Brain microvascular endothelial cell (primary cell): ENCODE data around the gene SEMA5A.

Experiments
- DNase-seq: peaks from one replicate; pipeline ENCODE4 v3.0.0-alpha.2; 2020
- H3K27ac ChIP-seq: fragments of 250-450 bp; sonication (Bioruptor Pico); 2 replicates; pipeline ENCODE4 v1.5.1; 2020; ENCODE audit warnings: mild to moderate bottlenecking, moderate library complexity
- H3K27me3 ChIP-seq: fragments of 250-450 bp; sonication (Bioruptor Pico); replicated peaks from 2 replicates; pipeline ENCODE4 v1.5.1; 2020; ENCODE audit warnings: mild to moderate bottlenecking
- H3K36me3 ChIP-seq: fragments of 250-450 bp; sonication (Bioruptor Pico); replicated peaks from 2 replicates; pipeline ENCODE4 v1.5.1; 2020; ENCODE audit warnings: mild to moderate bottlenecking
- H3K4me3 ChIP-seq: 2 replicates; pipeline ENCODE4 v1.5.1; 2011; ENCODE audit warnings: low read depth, mild to moderate bottlenecking, control low read depth, low read length, moderate library complexity
- in situ Hi-C: cut with HindIII; loops from 2 replicates; pipeline ENCODE4 v1.10.0; 2017; ENCODE audit warnings: low sequenced_read_pairs, low pct_ligation_motif_present
- TF ChIP-seq, protein P1 (sequence below): IDR thresholded peaks from 2 replicates; pipeline ENCODE4 v1.5.1; 2011; ENCODE audit warnings: low read depth, mild to moderate bottlenecking, moderate library complexity, low read length, control low read depth, inconsistent platforms; ENCODE audit errors: missing control alignments

The SEMA5A gene

DNA sequence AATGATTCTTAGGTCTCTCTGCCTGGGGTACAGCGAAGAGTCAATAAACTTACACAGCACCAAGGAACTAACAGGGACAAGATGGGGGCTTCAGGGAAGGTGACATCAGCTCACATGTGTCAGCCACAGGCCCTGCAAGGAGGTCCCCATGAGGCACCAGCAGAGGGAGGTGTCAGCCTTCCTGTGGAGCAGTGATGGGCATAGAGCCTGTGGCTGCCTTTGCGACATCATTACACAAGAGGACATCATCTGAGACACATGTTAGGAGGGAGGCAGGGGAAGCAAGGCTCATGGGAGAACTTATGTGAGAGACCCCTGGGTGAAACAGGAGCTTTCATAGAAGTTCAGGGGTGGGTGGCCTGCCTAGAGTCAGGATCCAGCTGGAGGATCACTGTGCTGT is 389.6 kb downstream of the SEMA5A start:
- Histone ChIP-seq H3K27ac (no peak overlapping the region), H3K27me3 (no peaks in the 10 kb centered on the region), H3K4me3 (no peak overlapping the region), H3K36me3 (no peaks in the 10 kb centered on the region)
- peak; percentile 66 for DNase-seq
- in situ Hi-C loops: no loop called here
- TF ChIP-seq, protein P1, sequence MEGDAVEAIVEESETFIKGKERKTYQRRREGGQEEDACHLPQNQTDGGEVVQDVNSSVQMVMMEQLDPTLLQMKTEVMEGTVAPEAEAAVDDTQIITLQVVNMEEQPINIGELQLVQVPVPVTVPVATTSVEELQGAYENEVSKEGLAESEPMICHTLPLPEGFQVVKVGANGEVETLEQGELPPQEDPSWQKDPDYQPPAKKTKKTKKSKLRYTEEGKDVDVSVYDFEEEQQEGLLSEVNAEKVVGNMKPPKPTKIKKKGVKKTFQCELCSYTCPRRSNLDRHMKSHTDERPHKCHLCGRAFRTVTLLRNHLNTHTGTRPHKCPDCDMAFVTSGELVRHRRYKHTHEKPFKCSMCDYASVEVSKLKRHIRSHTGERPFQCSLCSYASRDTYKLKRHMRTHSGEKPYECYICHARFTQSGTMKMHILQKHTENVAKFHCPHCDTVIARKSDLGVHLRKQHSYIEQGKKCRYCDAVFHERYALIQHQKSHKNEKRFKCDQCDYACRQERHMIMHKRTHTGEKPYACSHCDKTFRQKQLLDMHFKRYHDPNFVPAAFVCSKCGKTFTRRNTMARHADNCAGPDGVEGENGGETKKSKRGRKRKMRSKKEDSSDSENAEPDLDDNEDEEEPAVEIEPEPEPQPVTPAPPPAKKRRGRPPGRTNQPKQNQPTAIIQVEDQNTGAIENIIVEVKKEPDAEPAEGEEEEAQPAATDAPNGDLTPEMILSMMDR: peak; percentile 85

DNA sequence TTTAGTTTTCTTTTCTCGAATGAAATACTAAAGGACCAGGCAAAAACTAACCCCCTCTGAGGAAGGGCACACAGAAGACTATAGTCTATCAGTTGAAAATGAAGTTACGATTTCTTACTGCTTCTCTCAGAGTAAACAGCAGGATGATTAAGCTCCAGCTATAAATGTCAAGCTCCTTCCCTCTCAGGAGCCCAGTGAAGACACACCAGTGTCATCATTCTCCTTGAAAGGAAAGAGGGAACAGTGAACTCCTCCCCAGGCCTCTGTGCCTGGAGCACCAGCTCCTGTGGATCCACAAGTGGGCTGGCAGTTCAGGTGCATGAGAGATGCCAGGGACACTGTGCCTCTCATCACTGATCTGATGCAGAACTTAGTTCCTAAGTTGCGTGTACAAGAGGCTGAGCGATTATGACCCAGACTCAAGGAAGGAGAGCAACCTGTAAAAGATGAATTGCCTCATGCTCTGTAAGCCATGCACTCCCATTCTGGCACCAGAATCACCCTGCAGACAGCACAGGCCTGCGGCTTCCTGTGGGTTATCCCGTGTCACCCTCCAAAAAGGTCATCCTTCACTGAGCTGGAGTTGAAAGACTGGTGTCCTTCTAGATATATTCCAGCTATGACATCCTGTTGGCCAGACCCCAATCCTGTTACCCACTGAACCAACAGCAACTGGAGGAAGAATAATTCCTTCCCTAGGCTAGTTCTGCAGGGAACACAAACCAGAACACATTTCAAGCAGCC is 394.0 kb downstream of the SEMA5A start:
- Histone ChIP-seq H3K4me3 (no peak overlapping the region), H3K36me3 (no peaks in the 10 kb centered on the region), H3K27ac (no peak overlapping the region), H3K27me3 (no peaks in the 10 kb centered on the region)
- in situ Hi-C loops: no loop called here
- DNase-seq: no peak
- TF ChIP-seq, protein P1: no peak

DNA sequence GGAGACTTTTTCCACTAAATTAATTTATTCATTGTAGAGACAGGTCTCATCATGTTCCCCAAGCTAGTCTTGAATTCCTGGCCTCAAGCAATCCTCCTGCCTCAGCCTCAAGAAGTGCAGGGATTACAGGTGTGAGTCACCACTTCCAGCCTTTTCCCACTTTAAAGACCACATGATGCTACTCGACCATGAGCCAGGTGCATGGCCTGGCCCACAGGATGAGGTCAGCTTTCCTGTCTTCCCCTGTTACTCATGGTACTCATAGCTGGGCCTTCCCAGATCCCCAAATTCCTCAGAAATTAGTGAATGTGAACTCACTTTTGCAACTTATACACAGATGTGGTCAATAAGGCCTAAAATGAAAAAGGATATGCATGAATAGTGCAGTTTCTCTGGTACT is 395.9 kb downstream of the SEMA5A start:
- peak; percentile 36 for DNase-seq
- no peak overlapping the region for H3K4me3 ChIP-seq
- no peaks in the 10 kb centered on the region for H3K36me3 ChIP-seq
- TF ChIP-seq, protein P1: no peak
- in situ Hi-C loops: no loop called here
- H3K27ac ChIP-seq: no peak overlapping the region
- no peaks in the 10 kb centered on the region for H3K27me3 ChIP-seq

DNA sequence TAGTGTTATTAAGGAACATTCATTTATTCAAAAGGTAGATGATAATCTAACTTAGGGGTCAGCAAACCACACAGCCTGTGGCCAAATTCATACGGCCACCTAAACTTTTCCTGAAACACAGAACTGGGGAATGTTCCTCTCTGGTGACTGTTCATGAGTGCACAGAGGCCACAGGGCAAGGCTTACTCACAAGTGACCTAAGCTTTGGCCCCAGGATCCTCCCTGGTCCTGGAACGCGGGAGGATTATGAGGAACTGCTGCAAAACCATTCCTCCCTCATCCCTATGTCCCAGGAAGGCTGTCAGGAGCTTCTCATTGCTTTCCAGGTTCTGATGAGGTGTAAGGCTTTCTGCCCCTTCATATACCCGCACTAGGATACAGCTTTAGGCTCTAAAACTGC is 397.6 kb downstream of the SEMA5A start:
- peak; percentile 28 for DNase-seq
- TF ChIP-seq, protein P1: no peak
- in situ Hi-C loops: no loop called here

DNA sequence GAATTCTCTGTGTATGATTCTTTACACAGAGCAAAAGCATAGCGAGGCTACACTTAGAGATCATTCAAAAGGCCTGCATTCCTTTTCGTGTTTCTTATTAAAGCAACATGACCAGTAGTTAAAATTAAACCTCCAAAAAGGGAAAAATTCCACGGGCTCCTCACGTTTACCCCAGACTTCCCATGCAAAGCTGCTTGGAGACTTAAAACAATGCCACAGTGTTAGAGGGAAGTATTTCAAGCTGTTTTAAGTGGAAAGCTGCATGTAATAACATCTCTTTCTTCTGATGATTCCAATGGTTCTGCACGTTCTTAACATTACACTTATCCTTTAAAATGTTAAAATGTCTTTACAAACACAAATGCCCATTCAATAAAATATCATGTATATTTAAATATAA is 405.2 kb downstream of the SEMA5A start:
- Histone ChIP-seq H3K27ac (no peak overlapping the region), H3K36me3 (no peaks in the 10 kb centered on the region), H3K4me3 (no peak overlapping the region), H3K27me3 (no peaks in the 10 kb centered on the region)
- in situ Hi-C loops: no loop called here
- no peak for DNase-seq
- TF ChIP-seq, protein P1: no peak

More for the DNA sequence above, 397.6 kb downstream of the SEMA5A start:
- Histone ChIP-seq H3K4me3 (no peak overlapping the region), H3K27me3 (no peaks in the 10 kb centered on the region), H3K27ac (no peak overlapping the region), H3K36me3 (no peaks in the 10 kb centered on the region)

DNA sequence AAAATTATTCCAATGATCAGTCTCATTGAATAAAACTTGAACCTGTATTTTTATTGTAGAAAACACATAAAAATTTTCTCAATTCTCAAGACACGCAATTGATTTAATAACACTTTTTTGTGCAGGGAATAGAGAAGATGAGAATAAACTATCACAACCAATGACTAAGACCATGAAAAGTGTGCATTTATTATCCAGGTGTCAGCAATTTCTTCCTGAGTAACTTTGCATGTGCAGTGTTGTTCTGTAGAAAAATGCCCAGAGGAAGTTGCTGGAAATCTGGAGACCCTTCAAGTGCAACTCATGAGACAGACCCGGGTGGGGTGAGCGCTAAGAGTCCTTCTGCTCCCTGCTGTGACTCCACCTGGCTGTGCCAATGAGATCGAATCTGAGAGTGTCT is 405.7 kb downstream of the SEMA5A start:
- no peaks in the 10 kb centered on the region for H3K36me3 ChIP-seq
- no peak overlapping the region for H3K27ac ChIP-seq
- DNase-seq: no peak
- H3K27me3 ChIP-seq: no peaks in the 10 kb centered on the region
- in situ Hi-C loops: no loop called here
- TF ChIP-seq, protein P1: no peak
- no peak overlapping the region for H3K4me3 ChIP-seq
